Ovary (tissue), 3 donors: ENCODE data around the gene SORD.
"Not testable (repeated sequence)": the region's sequence is repeated elsewhere in the genome, so short reads cannot be mapped to it uniquely, and the experiment has no call there.

Source experiments
- EP300 ChIP-seq: sonication (generic); formaldehyde crosslinking; IDR thresholded peaks from one replicate; pipeline ENCODE4 v1.6.1; 2017; ENCODE audit warnings: antibody characterized with exemption
- POLR2A ChIP-seq: fragments of 450-650 bp; IDR thresholded peaks from one replicate; pipeline ENCODE4 v1.6.1; 2017; ENCODE audit warnings: antibody characterized with exemption, mild to moderate bottlenecking, moderate library complexity
- TF ChIP-seq, protein P1 (sequence below), 3 donors: fragments of 450-650 bp in 2 of 3; fragments of 200-600 bp in 1 of 3; IDR thresholded peaks; one replicate each; pipeline versions ENCODE4 v1.5.1 to v1.8.0; 2016 to 2022; ENCODE audit warnings: antibody characterized with exemption in 3 of 3, mild to moderate bottlenecking in 1 of 3
- donor health status: DM: no; HTN: no; CAD: no.

DNA sequence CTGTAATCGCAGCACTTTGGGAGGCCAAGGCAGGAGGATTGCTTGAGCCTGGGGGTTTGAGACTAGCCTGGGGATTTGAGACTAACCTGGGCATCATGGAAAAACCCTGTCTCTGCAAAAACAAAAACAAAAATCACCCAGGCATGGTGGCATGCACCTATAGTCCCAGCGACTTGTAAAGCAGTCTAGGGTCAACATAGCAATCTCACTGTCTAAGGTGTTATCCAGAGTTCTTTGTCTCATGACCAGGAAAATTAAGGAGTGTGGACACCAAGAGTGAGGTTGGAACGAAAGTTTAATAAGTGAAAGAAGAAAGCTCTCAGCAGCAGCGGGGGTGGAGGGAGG lies 25.4 kb downstream of the SORD start:
- not testable (repeated sequence) for TF ChIP-seq POLR2A, EP300
- TF ChIP-seq, protein P1, sequence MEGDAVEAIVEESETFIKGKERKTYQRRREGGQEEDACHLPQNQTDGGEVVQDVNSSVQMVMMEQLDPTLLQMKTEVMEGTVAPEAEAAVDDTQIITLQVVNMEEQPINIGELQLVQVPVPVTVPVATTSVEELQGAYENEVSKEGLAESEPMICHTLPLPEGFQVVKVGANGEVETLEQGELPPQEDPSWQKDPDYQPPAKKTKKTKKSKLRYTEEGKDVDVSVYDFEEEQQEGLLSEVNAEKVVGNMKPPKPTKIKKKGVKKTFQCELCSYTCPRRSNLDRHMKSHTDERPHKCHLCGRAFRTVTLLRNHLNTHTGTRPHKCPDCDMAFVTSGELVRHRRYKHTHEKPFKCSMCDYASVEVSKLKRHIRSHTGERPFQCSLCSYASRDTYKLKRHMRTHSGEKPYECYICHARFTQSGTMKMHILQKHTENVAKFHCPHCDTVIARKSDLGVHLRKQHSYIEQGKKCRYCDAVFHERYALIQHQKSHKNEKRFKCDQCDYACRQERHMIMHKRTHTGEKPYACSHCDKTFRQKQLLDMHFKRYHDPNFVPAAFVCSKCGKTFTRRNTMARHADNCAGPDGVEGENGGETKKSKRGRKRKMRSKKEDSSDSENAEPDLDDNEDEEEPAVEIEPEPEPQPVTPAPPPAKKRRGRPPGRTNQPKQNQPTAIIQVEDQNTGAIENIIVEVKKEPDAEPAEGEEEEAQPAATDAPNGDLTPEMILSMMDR (IDR thresholded peaks at IDR 0.05): not testable (repeated sequence)
